H1 (cell line): ENCODE measurements around the gene CRACDL. TPM values are rescaled to one million over a fixed set of nuclear protein-coding genes. Genes with fewer than 3 reads are reported as not detected.

ENCODE experiments used
- CTCF ChIA-PET: fragments of 300-600 bp; sonication (Branson Sonifier 250); formaldehyde crosslinking; loops from one replicate; lab custom pipeline; 2021; ENCODE audit not compliant: partially characterized antibody; lab: Charles Lee
- POLR2A ChIA-PET: fragments of 300-600 bp; sonication (Branson Sonifier 250); formaldehyde crosslinking; loops from one replicate; lab custom pipeline; 2021; ENCODE audit warnings: inconsistent platforms; ENCODE audit not compliant: partially characterized antibody; lab: Charles Lee
- DNase-seq, 2 experiments: peaks; one replicate each; pipeline versions ENCODE4 v3.0.0 to v3.0.0-alpha.2; 2010 to 2022; ENCODE audit warnings: low spot score in 2 of 2, low read depth in 1 of 2, mixed read lengths in 1 of 2
- FAIRE-seq: peaks from 2 replicates; lab custom pipeline; 2011; peaks lifted over from hg19 to GRCh38; lab: Jason Lieb, UNC
- H2AFZ ChIP-seq: 2 replicates; pipeline ENCODE4 v1.8.1; 2012; ENCODE audit warnings: low read length, inconsistent platforms
- H2AK5ac ChIP-seq: 2 replicates; pipeline ENCODE4 v1.6.1; 2013; ENCODE audit warnings: low read depth, low read length
- H2BK120ac ChIP-seq: replicated peaks from 2 replicates; pipeline ENCODE3; 2013; ENCODE audit warnings: low read depth, low read length, inconsistent platforms
- H2BK12ac ChIP-seq: 2 replicates; pipeline ENCODE4 v1.6.1; 2013; ENCODE audit warnings: low read depth, low read length
- H2BK15ac ChIP-seq: 2 replicates; pipeline ENCODE4 v1.6.1; 2013; ENCODE audit warnings: low read length
- H2BK20ac ChIP-seq: 2 replicates; pipeline ENCODE4 v1.6.1; 2013; ENCODE audit warnings: low read length
- H2BK5ac ChIP-seq: 2 replicates; pipeline ENCODE4 v1.6.1; 2013; ENCODE audit warnings: low read depth, low read length
- H3K14ac ChIP-seq: 2 replicates; pipeline ENCODE4 v1.6.1; 2013; ENCODE audit warnings: inconsistent platforms; ENCODE audit not compliant: insufficient read length
- H3K18ac ChIP-seq: 2 replicates; pipeline ENCODE4 v1.6.1; 2013; ENCODE audit warnings: low read length; ENCODE audit errors: extremely low read depth
- H3K23ac ChIP-seq: 2 replicates; pipeline ENCODE4 v1.6.1; 2013; ENCODE audit warnings: inconsistent platforms; ENCODE audit not compliant: insufficient read length
- H3K23me2 ChIP-seq: 2 replicates; pipeline ENCODE4 v1.6.1; 2013; ENCODE audit warnings: low read depth, low read length
- H3K27ac ChIP-seq: 2 replicates; pipeline ENCODE4 v1.6.1; 2011; ENCODE audit warnings: low read depth, low read length, inconsistent platforms
- H3K27me3 ChIP-seq, 4 experiments: replicated peaks in 1 of 4; 1 replicate in 1 of 4; 2 replicates in 3 of 4; pipeline versions ENCODE4 v1.6.1 to v1.8.1; 2011 to 2013; ENCODE audit warnings: low read length in 3 of 4, mild to moderate bottlenecking in 3 of 4, inconsistent platforms in 2 of 4, mixed read lengths in 2 of 4, moderate library complexity in 1 of 4; ENCODE audit not compliant: control insufficient read depth in 3 of 4, insufficient read depth in 3 of 4; ENCODE audit errors: extremely low read depth in 1 of 4
- H3K36me3 ChIP-seq, 4 experiments: 2 replicates each; pipeline versions ENCODE4 v1.6.1 to v1.8.1; 2011 to 2013; ENCODE audit warnings: mild to moderate bottlenecking in 4 of 4, low read length in 3 of 4, moderate library complexity in 2 of 4, control low read depth in 1 of 4, inconsistent platforms in 1 of 4; ENCODE audit not compliant: insufficient read depth in 4 of 4, control insufficient read depth in 2 of 4
- H3K4ac ChIP-seq: replicated peaks from 2 replicates; pipeline ENCODE3; 2013; ENCODE audit warnings: low read length, low read depth, mixed read lengths, inconsistent platforms; ENCODE audit not compliant: insufficient read length
- H3K4me1 ChIP-seq, 4 experiments: replicated peaks in 1 of 4; 1 replicate in 1 of 4; 2 replicates in 3 of 4; pipeline versions ENCODE4 v1.6.1 to v1.8.1; 2011 to 2013; ENCODE audit warnings: low read length in 3 of 4, inconsistent platforms in 2 of 4, mixed read lengths in 1 of 4; ENCODE audit not compliant: insufficient read depth in 4 of 4, control insufficient read depth in 3 of 4
- H3K4me2 ChIP-seq, 2 experiments: 2 replicates each; pipeline versions ENCODE4 v1.6.1 to v1.8.1; 2011 to 2013; ENCODE audit warnings: low read depth in 2 of 2, low read length in 2 of 2, control low read depth in 1 of 2, inconsistent platforms in 1 of 2, mild to moderate bottlenecking in 1 of 2; ENCODE audit not compliant: insufficient read depth in 1 of 2
- H3K4me3 ChIP-seq, 4 experiments: fragments of 200-600, 300-600 bp in 1 of 4; sonication (generic), shearing (Covaris generic), sonication (Bioruptor Twin) in 1 of 4; 2 replicates each; pipeline versions ENCODE4 v1.5.1 to v1.8.1; 2011 to 2016; ENCODE audit warnings: low read length in 4 of 4, low read depth in 3 of 4, control low read depth in 2 of 4, inconsistent platforms in 2 of 4, mild to moderate bottlenecking in 2 of 4, mixed read lengths in 1 of 4, moderate library complexity in 1 of 4; ENCODE audit not compliant: insufficient read depth in 2 of 4; ENCODE audit errors: extremely low read depth in 1 of 4
- H3K56ac ChIP-seq: replicated peaks from 2 replicates; pipeline ENCODE3; 2013; ENCODE audit warnings: low read depth, mild to moderate bottlenecking, mixed read lengths, low read length, inconsistent platforms; ENCODE audit not compliant: insufficient read length
- H3K79me1 ChIP-seq: 2 replicates; pipeline ENCODE4 v1.6.1; 2013; ENCODE audit warnings: low read depth, low read length, control low read depth
- H3K79me2 ChIP-seq, 2 experiments: 2 replicates each; pipeline versions ENCODE4 v1.6.1 to v1.8.1; 2012 to 2013; ENCODE audit warnings: low read length in 2 of 2, mild to moderate bottlenecking in 2 of 2, inconsistent platforms in 1 of 2; ENCODE audit not compliant: insufficient read depth in 2 of 2, control insufficient read depth in 1 of 2
- H3K9ac ChIP-seq, 4 experiments: replicated peaks in 1 of 4; 1 replicate in 1 of 4; 2 replicates in 3 of 4; pipeline versions ENCODE4 v1.6.1 to v1.8.1; 2011 to 2013; ENCODE audit warnings: low read depth in 3 of 4, low read length in 3 of 4, control low read depth in 2 of 4, mild to moderate bottlenecking in 2 of 4, moderate library complexity in 2 of 4, inconsistent platforms in 1 of 4; ENCODE audit errors: extremely low read depth in 1 of 4
- H3K9me3 ChIP-seq, 2 experiments: 2 replicates each; pipeline versions ENCODE4 v1.6.1 to v1.8.1; 2012 to 2013; ENCODE audit warnings: mild to moderate bottlenecking in 2 of 2, moderate library complexity in 2 of 2, control low read depth in 1 of 2, inconsistent platforms in 1 of 2, low read depth in 1 of 2, low read length in 1 of 2, mixed read lengths in 1 of 2; ENCODE audit not compliant: insufficient read depth in 2 of 2
- H4K20me1 ChIP-seq, 2 experiments: replicated peaks in 1 of 2; 2 replicates each; pipeline versions ENCODE3 to v1.8.1; 2011 to 2013; ENCODE audit warnings: inconsistent platforms in 2 of 2, low read length in 2 of 2, mild to moderate bottlenecking in 1 of 2; ENCODE audit not compliant: insufficient read depth in 2 of 2, control insufficient read depth in 1 of 2
- H4K5ac ChIP-seq: 2 replicates; pipeline ENCODE4 v1.6.1; 2013; ENCODE audit warnings: low read length, low read depth, mixed read lengths, inconsistent platforms; ENCODE audit not compliant: insufficient read length
- H4K8ac ChIP-seq: 2 replicates; pipeline ENCODE4 v1.8.0; 2013; ENCODE audit warnings: mild to moderate bottlenecking, moderate library complexity, low read length, inconsistent platforms; ENCODE audit not compliant: insufficient read depth; ENCODE audit errors: extremely low read depth
- H4K91ac ChIP-seq: replicated peaks from 2 replicates; pipeline ENCODE3; 2013; ENCODE audit warnings: low read length, mixed read lengths, inconsistent platforms; ENCODE audit not compliant: insufficient read length
- ASH2L ChIP-seq: fragments of 200-600, 300-600 bp; sonication (generic); IDR thresholded peaks from one replicate; pipeline ENCODE4 v1.7.1; 2017; ENCODE audit warnings: low read length
- CBX5 ChIP-seq: fragments of 300-800, 300-1000 bp; sonication (generic); IDR thresholded peaks from 2 replicates; pipeline ENCODE4 v1.7.1; 2016; ENCODE audit warnings: antibody characterized with exemption, low read length, low read depth
- CHD1 ChIP-seq: IDR thresholded peaks from 2 replicates; pipeline ENCODE4 v1.6.1; 2012; ENCODE audit warnings: low read depth, low read length, improper control_type of control experiment
- CHD2 ChIP-seq: IDR thresholded peaks from 2 replicates; pipeline ENCODE4 v1.6.1; 2012; ENCODE audit warnings: low read length, improper control_type of control experiment
- CTBP2 ChIP-seq: IDR thresholded peaks from 2 replicates; pipeline ENCODE4 v1.7.0; 2011; ENCODE audit warnings: borderline replicate concordance, mild to moderate bottlenecking, moderate library complexity, mixed read lengths, low read length; ENCODE audit not compliant: insufficient read depth, insufficient read length
- EGR1 ChIP-seq: IDR thresholded peaks from 2 replicates; pipeline ENCODE4 v1.6.1; 2011; ENCODE audit warnings: low read depth, low read length, borderline replicate concordance
- FOSL1 ChIP-seq: IDR thresholded peaks from 2 replicates; pipeline ENCODE4 v1.6.1; 2011; ENCODE audit warnings: mild to moderate bottlenecking, low read depth, low read length, moderate library complexity; ENCODE audit not compliant: insufficient read depth
- GTF2F1 ChIP-seq: IDR thresholded peaks from 2 replicates; pipeline ENCODE4 v1.6.1; 2012; ENCODE audit warnings: low read depth, low read length, improper control_type of control experiment, borderline replicate concordance
- JUN ChIP-seq: IDR thresholded peaks from 2 replicates; pipeline ENCODE4 v1.6.1; 2011; ENCODE audit warnings: low read depth, mild to moderate bottlenecking, improper control_type of control experiment, low read length
- NANOG ChIP-seq: IDR thresholded peaks from 2 replicates; pipeline ENCODE4 v1.6.1; 2011; ENCODE audit warnings: low read length, low read depth, mild to moderate bottlenecking, inconsistent platforms; ENCODE audit not compliant: insufficient read depth, poor library complexity, severe bottlenecking
- PHF8 ChIP-seq: fragments of 200-600 bp; sonication (generic); conservative IDR thresholded peaks from 2 replicates; pipeline ENCODE4 v1.7.1; 2012; ENCODE audit warnings: low read depth, mild to moderate bottlenecking, inconsistent platforms, low read length, moderate library complexity
- SP2 ChIP-seq: IDR thresholded peaks from 2 replicates; pipeline ENCODE4 v1.6.1; 2012; ENCODE audit warnings: mild to moderate bottlenecking, low read length, inconsistent platforms
- TBP ChIP-seq: IDR thresholded peaks from 2 replicates; pipeline ENCODE4 v1.6.1; 2011; ENCODE audit warnings: low read depth, low read length, improper control_type of control experiment
- ZNF274 ChIP-seq: IDR thresholded peaks from 2 replicates; pipeline ENCODE4 v1.7.0; 2012; ENCODE audit warnings: low read length, borderline replicate concordance; ENCODE audit errors: extremely low read depth
- WGBS, 2 experiments: shearing (Covaris generic) in 1 of 2; methylation state at CpG; one replicate each; pipeline versions ENCODE4 v1.1.6 to v1.1.7; 2013 to 2015; ENCODE audit warnings: low lambda C conversion rate in 2 of 2, mixed read lengths in 2 of 2, inconsistent platforms in 1 of 2, low coverage in 1 of 2, missing lambda C conversion rate in 1 of 2; ENCODE audit not compliant: insufficient replicate concordance in 2 of 2, insufficient coverage in 1 of 2, insufficient read length in 1 of 2; ENCODE audit errors: extremely low coverage in 1 of 2, missing lambda C conversion rate in 1 of 2; 5-methylcytosine and 5-hydroxymethylcytosine counted together
- polyA plus RNA-seq, 7 experiments: library from polyadenylated mRNA; depleted of rRNA in 3 of 7; stranded (reverse) in 5 of 7; unstranded in 2 of 7; fragments of >200 nt in 5 of 7; fragments of 200-250 nt in 2 of 7; gene quantifications; 1 replicate in 5 of 7; 2 replicates in 1 of 7; 4 replicates in 1 of 7; pipeline versions ENCODE4 v1.2.1 to v1.2.3, GENCODE V29; 2011 to 2013; ENCODE audit warnings: missing spikeins in 2 of 7, mixed read lengths in 2 of 7
- total RNA-seq: library from RNA; stranded (reverse); fragmentation: NEBNext Ultra II Directional; extraction: Animal tissue kit (Norgen Biotek cat#: 25700); gene quantifications from 2 replicates; pipeline ENCODE4 v1.2.1, GENCODE V29; 2021

Gene CRACDL
- total and polyA plus RNA-seq, 2 of the 8 experiments (the other 6 are each of a cell fraction or from before 2014, with no cell fraction given), result 0.07 to 0.38 TPM

- H3K27me3 ChIP-seq, result no peaks in the 10 kb centered on the region
- H3K79me1 ChIP-seq, result no peaks in the 10 kb centered on the region
- no peak overlapping the region for H3K23ac ChIP-seq
- H2BK12ac ChIP-seq, result no peak overlapping the region
- no peak for DNase-seq
- no peak overlapping the region for H4K5ac ChIP-seq
- no peak overlapping the region for H4K91ac ChIP-seq
- H3K36me3 ChIP-seq, result no peaks in the 10 kb centered on the region
- H3K4ac ChIP-seq, result no peak overlapping the region
- H3K4me1 ChIP-seq, result no peaks in the 10 kb centered on the region
- no peak overlapping the region for H3K27ac ChIP-seq
- H2BK5ac ChIP-seq, result no peak overlapping the region
- H3K14ac ChIP-seq, result no peak overlapping the region
- H2AFZ ChIP-seq, result no peak overlapping the region
- no peak overlapping the region for H3K9ac ChIP-seq
- H2BK15ac ChIP-seq, result no peak overlapping the region
- ChIA-PET POLR2A (no interaction called here), CTCF (interaction anchor here (1.2 to 1.6 kb wide), 2 partner anchors 13 to 73 kb away, joined by 3 to 4 read pairs; no protein-coding TSS in a partner anchor)
- H3K4me2 ChIP-seq, result no peak overlapping the region
- no peaks in the 10 kb centered on the region for H3K23me2 ChIP-seq
- FAIRE-seq, result no peak
- H3K9me3 ChIP-seq, result no peaks in the 10 kb centered on the region
- H3K56ac ChIP-seq, result no peak overlapping the region
- no peaks in the 10 kb centered on the region for H3K79me2 ChIP-seq
- WGBS, 2 experiments, result 95% methylated on average over 10 of the region's 10 CpGs; no CpG with 5 or more reads in 1 of the 2 experiments
- H3K18ac ChIP-seq, result no peak overlapping the region
- no peak overlapping the region for H2AK5ac ChIP-seq
- no peak overlapping the region for H4K8ac ChIP-seq
- H4K20me1 ChIP-seq, result no peaks in the 10 kb centered on the region
- H2BK120ac ChIP-seq, result no peak overlapping the region
- H3K4me3 ChIP-seq, result no peak overlapping the region
- no peak overlapping the region for H2BK20ac ChIP-seq
- no peak for TF ChIP-seq CHD1
- TF ChIP-seq GTF2F1, result no peak
- TF ChIP-seq EGR1, result no peak
- no peak for TF ChIP-seq SP2
- TF ChIP-seq CHD2, result no peak
- no peak for TF ChIP-seq ASH2L
- no peak for TF ChIP-seq TBP
- no peak for TF ChIP-seq CTBP2
- no peak for TF ChIP-seq CBX5
- no peak for TF ChIP-seq FOSL1
- no peak for TF ChIP-seq NANOG
- no peak for TF ChIP-seq ZNF274
- no peak for TF ChIP-seq JUN
- TF ChIP-seq PHF8, result no peak
Measured at GRCh38 chr2:98850074-98850473, 86.0 kb downstream of the CRACDL start.
